GM12872 (cell line): Measurements from ENCODE around the gene MX2.

ENCODE experiments used
- CTCF ChIP-seq: IDR thresholded peaks from 3 replicates; pipeline ENCODE4 v1.5.1; 2011; ENCODE audit warnings: low read depth, mild to moderate bottlenecking, low read length, moderate library complexity; ENCODE audit not compliant: insufficient read depth

Gene MX2

GRCh38 chr21:41374177-41374712 lies 12.4 kb downstream of the MX2 start:
- TF ChIP-seq CTCF = no peak

- TF ChIP-seq CTCF = no peak
Measured at GRCh38 chr21:41374867-41375533, 13.2 kb downstream of the MX2 start.

GRCh38 chr21:41375875-41376274 lies 14.0 kb downstream of the MX2 start:
- no peak for TF ChIP-seq CTCF

GRCh38 chr21:41377715-41378114 lies 15.9 kb downstream of the MX2 start:
- TF ChIP-seq CTCF = no peak

GRCh38 chr21:41378849-41379248 lies 17.0 kb downstream of the MX2 start:
- no peak for TF ChIP-seq CTCF

GRCh38 chr21:41379901-41380300 lies 18.1 kb downstream of the MX2 start:
- no peak for TF ChIP-seq CTCF

- TF ChIP-seq CTCF = no peak
Measured at GRCh38 chr21:41381731-41382130, 19.9 kb downstream of the MX2 start.
